Stimulated activated CD4-positive, alpha-beta T cell treated with anti-CD3 and anti-CD28 coated beads, TNF-alpha, amount 100 ng/mL, for 1 hour (primary cell): ENCODE measurements around the gene ZNF768.
"Not testable (repeated sequence)": the region's sequence is repeated elsewhere in the genome, so short reads cannot be mapped to it uniquely, and the experiment has no call there.

Experiments
- DNase-seq, 3 donors: peaks; one replicate each; pipeline ENCODE4 v3.0.0-alpha.2; 2020; ENCODE audit warnings: low read depth in 3 of 3, low spot score in 1 of 3

ZNF768 gene

GRCh38 chr16:30533748-30534367 lies 7.5 kb upstream of the ZNF768 start:
- DNase-seq: no peak

- no peak for DNase-seq
These were observed 6.8 kb upstream of the ZNF768 start for GRCh38 chr16:30533146-30533522.

- no peak for DNase-seq
These were observed 6.1 kb upstream of the ZNF768 start for GRCh38 chr16:30532285-30533145.

- no peak for DNase-seq
These were observed 4.0 kb upstream of the ZNF768 start for GRCh38 chr16:30530163-30531037.

GRCh38 chr16:30528799-30529457 lies 2.6 kb upstream of the ZNF768 start:
- no peak for DNase-seq

GRCh38 chr16:30527635-30528178 lies 1.3 kb upstream of the ZNF768 start:
- DNase-seq: no peak

- peak; percentile 74 to 82 (median 77) for DNase-seq
These were observed 663 bp upstream of the ZNF768 start for GRCh38 chr16:30526823-30527634.

- no peak for DNase-seq
These were observed 576 bp downstream of the ZNF768 start for GRCh38 chr16:30525844-30526136.

GRCh38 chr16:30524575-30525568 lies 1.5 kb downstream of the ZNF768 start:
- no peak for DNase-seq

- no peak for DNase-seq
These were observed 2.4 kb downstream of the ZNF768 start for GRCh38 chr16:30523768-30524574.

GRCh38 chr16:30522702-30523463 lies 3.5 kb downstream of the ZNF768 start:
- DNase-seq: not testable (repeated sequence)

- DNase-seq: no peak
These were observed 4.3 kb downstream of the ZNF768 start for GRCh38 chr16:30521873-30522641.

GRCh38 chr16:30521476-30521872 lies 4.9 kb downstream of the ZNF768 start:
- DNase-seq: no peak

GRCh38 chr16:30519120-30520049 lies 7.0 kb downstream of the ZNF768 start:
- DNase-seq: no peak

GRCh38 chr16:30518552-30518951 lies 7.8 kb downstream of the ZNF768 start:
- DNase-seq: no peak

- no peak for DNase-seq
These were observed 11.1 kb downstream of the ZNF768 start for GRCh38 chr16:30515275-30515674.
